GM06990 (cell line): ENCODE data around the gene AGPAT4.
"Not testable (repeated sequence)": the region's sequence is repeated elsewhere in the genome, so short reads cannot be mapped to it uniquely, and the experiment has no call there.

Experiments used
- DNase-seq: peaks from one replicate; pipeline ENCODE4 v3.0.0-alpha.2; 2011; ENCODE audit not compliant: insufficient read length; ENCODE audit errors: extremely low read depth
- H3K27me3 ChIP-seq: replicated peaks from 2 replicates; pipeline ENCODE4 v1.6.0; 2011; ENCODE audit warnings: low read length; ENCODE audit not compliant: control insufficient read depth, insufficient read depth
- H3K36me3 ChIP-seq: 2 replicates; pipeline ENCODE4 v1.5.1; 2011; ENCODE audit warnings: low read length; ENCODE audit not compliant: control insufficient read depth, insufficient read depth
- H3K4me3 ChIP-seq: replicated peaks from 2 replicates; pipeline ENCODE4 v1.5.1; 2011; ENCODE audit warnings: low read depth, mild to moderate bottlenecking, control low read depth, low read length
- TF ChIP-seq, protein P1 (sequence below): IDR thresholded peaks from 2 replicates; pipeline ENCODE4 v1.5.1; 2011; ENCODE audit warnings: low read length, control low read depth, mild to moderate bottlenecking, inconsistent platforms; ENCODE audit not compliant: insufficient read depth, poor library complexity, severe bottlenecking

AGPAT4 gene

GRCh38 chr6:161186173-161186769 lies 87.6 kb downstream of the AGPAT4 start:
- no peak overlapping the region for H3K4me3 ChIP-seq
- TF ChIP-seq, protein P1, sequence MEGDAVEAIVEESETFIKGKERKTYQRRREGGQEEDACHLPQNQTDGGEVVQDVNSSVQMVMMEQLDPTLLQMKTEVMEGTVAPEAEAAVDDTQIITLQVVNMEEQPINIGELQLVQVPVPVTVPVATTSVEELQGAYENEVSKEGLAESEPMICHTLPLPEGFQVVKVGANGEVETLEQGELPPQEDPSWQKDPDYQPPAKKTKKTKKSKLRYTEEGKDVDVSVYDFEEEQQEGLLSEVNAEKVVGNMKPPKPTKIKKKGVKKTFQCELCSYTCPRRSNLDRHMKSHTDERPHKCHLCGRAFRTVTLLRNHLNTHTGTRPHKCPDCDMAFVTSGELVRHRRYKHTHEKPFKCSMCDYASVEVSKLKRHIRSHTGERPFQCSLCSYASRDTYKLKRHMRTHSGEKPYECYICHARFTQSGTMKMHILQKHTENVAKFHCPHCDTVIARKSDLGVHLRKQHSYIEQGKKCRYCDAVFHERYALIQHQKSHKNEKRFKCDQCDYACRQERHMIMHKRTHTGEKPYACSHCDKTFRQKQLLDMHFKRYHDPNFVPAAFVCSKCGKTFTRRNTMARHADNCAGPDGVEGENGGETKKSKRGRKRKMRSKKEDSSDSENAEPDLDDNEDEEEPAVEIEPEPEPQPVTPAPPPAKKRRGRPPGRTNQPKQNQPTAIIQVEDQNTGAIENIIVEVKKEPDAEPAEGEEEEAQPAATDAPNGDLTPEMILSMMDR = no peak
- no peak for DNase-seq
- H3K36me3 ChIP-seq = no peaks in the 10 kb centered on the region; the same call in 1 of the 2 replicates
- no peaks in the 10 kb centered on the region for H3K27me3 ChIP-seq

DNA sequence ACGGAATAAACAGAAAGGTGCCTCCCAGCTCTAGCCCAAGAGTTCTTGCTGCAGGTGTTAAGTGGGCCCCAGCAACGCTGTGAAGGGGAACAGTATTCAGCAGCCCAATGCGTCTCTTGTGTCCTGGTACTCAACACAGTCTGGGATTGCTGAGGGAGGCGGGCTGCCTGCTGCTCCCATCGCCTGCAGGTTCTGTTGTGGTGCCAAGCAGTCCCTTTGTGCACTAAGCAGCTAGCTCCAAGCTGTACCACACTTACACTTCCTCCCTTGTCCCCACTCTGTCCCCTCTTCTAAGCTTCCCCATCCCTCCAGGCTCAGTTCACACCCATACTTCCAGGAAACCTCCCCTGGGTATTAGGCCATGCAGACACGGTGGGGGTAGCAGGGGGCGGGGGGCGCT lies 92.7 kb downstream of the AGPAT4 start:
- TF ChIP-seq, protein P1 = no peak
- Histone ChIP-seq H3K4me3 (no peak overlapping the region), H3K36me3 (no peaks in the 10 kb centered on the region; the same call in 1 of the 2 replicates), H3K27me3 (no peaks in the 10 kb centered on the region)
- no peak for DNase-seq

GRCh38 chr6:161178155-161178554 lies 95.7 kb downstream of the AGPAT4 start:
- H3K36me3 ChIP-seq, H3K4me3 ChIP-seq, DNase-seq, H3K27me3 ChIP-seq: not testable (repeated sequence)

- DNase-seq, H3K36me3 ChIP-seq, H3K4me3 ChIP-seq, H3K27me3 ChIP-seq: not testable (repeated sequence)
These were observed 97.4 kb downstream of the AGPAT4 start for GRCh38 chr6:161176428-161176827.

DNA sequence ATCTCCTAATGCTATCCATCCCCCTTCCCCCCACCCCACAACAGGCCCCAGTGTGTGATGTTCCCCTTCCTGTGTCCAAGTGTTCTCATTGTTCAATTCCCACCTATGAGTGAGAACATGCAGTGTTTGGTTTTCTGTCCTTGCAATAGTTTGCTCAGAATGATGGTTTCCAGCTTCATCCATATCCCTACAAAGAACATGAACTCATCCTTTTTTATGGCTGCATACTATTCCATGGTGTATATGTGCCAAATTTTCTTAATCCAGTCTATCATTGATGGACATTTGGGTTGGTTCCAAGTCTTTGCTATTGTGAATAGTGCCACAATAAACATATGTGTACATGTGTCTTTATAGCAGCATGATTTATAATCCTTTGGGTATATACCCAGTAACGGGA lies 101.1 kb downstream of the AGPAT4 start:
- not testable (repeated sequence) for H3K36me3 ChIP-seq, DNase-seq, H3K27me3 ChIP-seq, H3K4me3 ChIP-seq

DNA sequence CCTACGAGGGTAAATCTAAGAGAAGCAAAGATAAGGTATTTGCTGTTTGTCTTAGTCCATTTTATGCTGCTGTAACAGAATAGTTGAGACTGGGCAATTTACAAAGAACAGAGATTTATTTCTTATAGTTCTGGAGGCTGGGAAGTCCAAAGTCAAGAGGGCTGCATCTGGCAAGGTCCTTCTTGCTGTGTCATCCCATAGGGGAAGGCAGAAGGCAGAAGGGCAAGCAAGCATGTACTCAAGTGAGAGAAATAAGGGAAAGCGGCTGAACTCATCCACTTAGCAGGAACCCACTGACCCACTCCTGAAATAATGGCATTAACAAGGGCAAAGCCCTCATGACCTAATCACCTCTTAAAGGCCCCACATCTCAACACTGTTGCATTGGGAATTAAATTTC lies 102.7 kb downstream of the AGPAT4 start:
- H3K4me3 ChIP-seq = no peak overlapping the region
- no peak for DNase-seq
- TF ChIP-seq, protein P1 = no peak
- H3K36me3 ChIP-seq = no peaks in the 10 kb centered on the region
- H3K27me3 ChIP-seq = no peaks in the 10 kb centered on the region

DNA sequence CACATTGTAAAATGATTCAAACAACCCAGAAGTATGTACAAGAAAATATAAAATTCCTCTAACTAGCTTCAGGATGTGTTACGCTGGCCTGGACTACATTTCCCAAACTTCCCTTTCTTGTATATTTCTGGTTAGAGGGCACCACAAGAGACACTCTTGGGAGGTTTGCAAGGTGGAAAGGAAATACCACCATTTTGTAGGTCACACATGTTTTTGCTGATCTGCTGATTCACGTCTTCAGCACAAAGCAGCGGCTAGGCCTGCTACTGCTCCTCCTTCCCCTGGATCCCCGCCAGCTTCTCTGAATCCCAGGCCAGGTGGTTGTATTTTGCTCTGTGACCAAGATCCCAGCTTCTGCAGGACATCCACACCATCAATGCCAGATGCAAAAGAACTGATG lies 104.2 kb downstream of the AGPAT4 start:
- Histone ChIP-seq H3K4me3 (no peak overlapping the region), H3K36me3 (no peaks in the 10 kb centered on the region), H3K27me3 (no peaks in the 10 kb centered on the region)
- TF ChIP-seq, protein P1 = no peak
- DNase-seq = no peak
